HPDE6-E6E7 (cell line): ENCODE data around the gene KLC3.
"Not testable (repeated sequence)": the region's sequence is repeated elsewhere in the genome, so short reads cannot be mapped to it uniquely, and the experiment has no call there.

Experiments
- DNase-seq: peaks from one replicate; pipeline ENCODE4 v3.0.0; 2011; ENCODE audit warnings: missing footprints; ENCODE audit errors: extremely low spot score

KLC3 gene

GRCh38 chr19:45315304-45315703, 25.2 kb upstream of the KLC3 start:
- DNase-seq: no peak

DNA sequence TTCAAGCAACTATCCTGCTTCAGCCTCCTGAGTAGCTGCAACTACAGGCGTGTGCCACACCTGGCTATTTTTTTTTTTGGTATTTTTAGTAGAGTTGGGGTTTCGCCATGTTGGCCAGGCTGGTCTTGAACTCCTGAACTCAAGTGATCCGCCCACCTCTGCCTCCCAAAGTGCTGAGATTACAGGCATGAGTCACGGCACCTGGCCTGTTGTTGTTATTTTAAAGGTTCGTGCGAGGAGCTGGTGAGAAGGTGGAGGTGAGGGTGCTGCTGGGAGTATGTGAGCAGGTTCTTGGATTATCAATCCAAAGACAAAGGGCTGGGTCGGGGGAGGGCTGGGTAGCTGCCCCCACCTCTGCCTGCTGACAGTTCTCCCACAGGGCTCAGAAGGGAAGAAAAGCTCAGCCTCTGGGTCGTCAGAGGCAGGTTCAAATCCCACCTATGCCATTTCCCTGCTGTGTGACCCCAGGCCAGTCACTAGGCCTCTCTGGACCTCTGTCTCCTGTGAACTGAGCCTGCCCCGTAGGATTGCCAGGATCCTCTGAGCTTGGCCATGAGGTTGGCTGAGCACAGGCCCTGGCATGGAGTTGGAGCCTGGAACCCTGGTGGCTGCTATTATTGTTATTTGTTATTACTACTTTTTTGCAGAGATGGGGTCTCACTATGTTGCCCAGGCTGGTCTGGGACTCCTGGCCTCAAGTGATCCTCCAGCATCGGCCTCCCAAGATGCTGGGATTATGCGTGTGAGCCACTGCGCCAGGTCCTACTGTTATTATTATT, 19.4 kb upstream of the KLC3 start:
- no peak for DNase-seq

- DNase-seq: no peak
Observed at GRCh38 chr19:45321848-45322247, 18.7 kb upstream of the KLC3 start.

GRCh38 chr19:45322311-45322710, 18.2 kb upstream of the KLC3 start:
- DNase-seq: no peak

GRCh38 chr19:45322744-45323281, 17.7 kb upstream of the KLC3 start, which contains the start of gene CKM:
Gene CKM, minus strand, starts transcription at chr19:45322875. Its CDS starts 3,162 bp downstream, at chr19:45319713.
- DNase-seq: no peak

- DNase-seq: no peak
Observed at GRCh38 chr19:45323671-45324081, 16.9 kb upstream of the KLC3 start.

- no peak for DNase-seq
Observed at GRCh38 chr19:45324349-45324907, 16.1 kb upstream of the KLC3 start.

GRCh38 chr19:45327404-45328143, 13.0 kb upstream of the KLC3 start:
- DNase-seq: no peak

DNA sequence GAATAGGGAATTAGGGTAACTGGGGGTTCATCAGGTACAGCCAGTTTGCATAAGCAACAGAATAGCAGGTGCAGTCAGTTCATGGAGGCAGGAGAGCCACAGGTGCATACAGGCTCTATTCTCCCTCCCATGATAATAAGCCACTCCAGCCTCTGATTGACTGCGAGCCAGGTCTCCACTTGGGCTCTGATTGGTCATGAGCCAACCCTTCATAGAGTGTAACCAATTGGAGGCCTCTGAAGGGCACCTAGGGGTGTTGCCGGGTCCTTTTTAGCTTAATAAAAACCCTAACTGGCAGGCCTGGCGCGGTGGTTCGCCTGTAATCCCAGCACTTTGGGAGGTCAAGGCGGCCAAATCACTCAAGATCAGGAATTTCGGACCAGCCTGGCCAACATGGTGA, 9.1 kb upstream of the KLC3 start:
- no peak for DNase-seq

- DNase-seq: no peak
Observed at GRCh38 chr19:45333609-45334303, 6.8 kb upstream of the KLC3 start.

DNA sequence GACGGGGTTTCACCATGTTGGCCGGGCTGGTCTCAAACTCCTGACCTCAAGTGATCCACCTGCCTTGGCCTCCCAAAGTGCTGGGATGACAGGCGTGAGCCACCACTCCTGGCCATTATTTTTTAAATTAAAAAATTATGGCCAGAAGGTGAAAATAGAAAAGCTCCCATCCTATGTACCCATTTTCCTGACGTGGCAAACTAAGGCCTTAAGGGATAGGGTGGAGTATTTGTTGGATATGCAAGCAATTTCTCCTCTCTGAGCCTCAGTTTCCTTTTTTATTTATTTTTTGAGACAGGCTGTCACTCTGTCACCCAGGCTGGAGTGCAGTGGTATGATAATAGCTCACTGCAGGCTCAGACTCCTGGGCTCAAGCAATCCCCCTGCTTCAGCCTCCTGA, 5.7 kb upstream of the KLC3 start:
- DNase-seq: not testable (repeated sequence)

DNA sequence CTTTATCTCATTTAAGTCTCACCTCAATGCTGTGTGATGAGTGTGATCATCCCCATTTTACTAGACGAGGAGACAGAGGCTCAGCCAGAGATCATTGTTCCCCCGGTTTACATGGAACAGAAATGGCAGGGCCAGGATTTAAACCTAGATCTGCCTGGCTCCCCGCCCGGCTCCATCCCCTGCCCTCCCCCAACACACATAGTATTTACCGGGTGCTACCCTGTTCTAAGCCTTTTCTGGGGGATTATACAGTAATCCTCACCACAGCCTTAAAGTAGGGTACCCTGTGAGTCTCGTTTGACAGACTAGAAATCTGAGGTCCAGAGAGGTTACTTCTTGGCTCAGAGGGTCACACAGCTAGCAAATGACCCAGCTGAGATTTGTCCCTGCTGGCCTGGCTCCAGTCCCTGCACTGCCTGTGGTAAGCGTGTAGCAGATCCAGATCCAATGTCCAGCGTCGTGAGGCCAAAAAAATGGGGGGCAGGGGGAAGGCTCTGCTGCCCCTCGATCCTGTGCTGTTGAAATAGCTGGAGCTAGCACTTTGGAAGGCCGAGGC, 3.8 kb upstream of the KLC3 start:
- DNase-seq: no peak

DNA sequence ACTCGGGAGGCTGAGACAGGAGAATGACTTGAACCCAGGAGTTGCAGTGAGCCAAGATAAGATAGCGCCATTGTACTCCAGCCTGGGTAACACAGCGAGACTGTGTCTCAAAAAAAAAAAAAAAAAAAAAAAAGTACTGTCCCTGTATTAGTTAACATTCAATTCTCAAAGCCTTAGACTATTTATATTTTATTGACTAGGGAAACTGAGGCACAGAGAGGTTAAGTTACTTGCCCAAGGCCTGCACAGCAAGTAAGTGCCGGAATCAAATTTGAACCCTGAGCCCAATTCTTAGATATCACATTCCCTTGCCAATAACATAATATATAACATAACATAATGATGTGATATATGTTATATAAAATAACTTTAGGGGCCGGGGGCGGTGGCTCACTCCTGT, 921 bp upstream of the KLC3 start:
- DNase-seq: no peak

- DNase-seq: no peak
Observed at GRCh38 chr19:45340899-45341453, 426 bp downstream of the KLC3 start.

GRCh38 chr19:45342911-45343310, 2.4 kb downstream of the KLC3 start:
- DNase-seq: no peak

GRCh38 chr19:45344621-45345505, 4.3 kb downstream of the KLC3 start:
- peak; percentile 59 for DNase-seq

- no peak for DNase-seq
Observed at GRCh38 chr19:45345506-45345860, 4.9 kb downstream of the KLC3 start.

DNA sequence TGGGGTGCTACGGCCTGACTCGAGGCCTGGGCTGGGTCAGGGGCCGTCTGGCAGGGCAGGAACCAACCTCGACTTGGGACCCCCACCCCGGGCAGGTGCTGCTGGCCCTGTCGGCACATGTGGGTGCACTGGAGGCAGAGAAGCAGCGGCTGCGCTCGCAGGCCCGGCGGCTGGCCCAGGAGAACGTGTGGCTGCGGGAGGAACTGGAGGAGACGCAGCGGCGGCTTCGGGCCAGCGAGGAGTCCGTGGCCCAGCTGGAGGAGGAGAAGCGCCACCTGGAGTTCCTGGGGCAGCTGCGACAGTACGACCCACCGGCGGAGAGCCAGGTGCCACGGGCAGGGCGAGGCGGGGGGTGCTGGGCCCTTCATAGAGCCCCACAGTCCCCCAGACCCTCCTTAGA, 5.9 kb downstream of the KLC3 start:
- no peak for DNase-seq

GRCh38 chr19:45347570-45348366, 7.2 kb downstream of the KLC3 start:
- no peak for DNase-seq
